Lower leg skin (tissue), 3 donors: ENCODE results near the gene BOK.

ENCODE experiments used
- CTCF ChIP-seq, 3 donors: fragments of 450-650 bp; IDR thresholded peaks; one replicate each; pipeline ENCODE4 v1.5.1; 2016; ENCODE audit warnings: antibody characterized with exemption in 3 of 3, mild to moderate bottlenecking in 3 of 3, moderate library complexity in 2 of 3
- POLR2A ChIP-seq, 2 donors: fragments of 450-650 bp; IDR thresholded peaks; one replicate each; pipeline ENCODE4 v1.6.1; 2016 to 2017; ENCODE audit warnings: antibody characterized with exemption in 2 of 2, mild to moderate bottlenecking in 1 of 2, moderate library complexity in 1 of 2

- TF ChIP-seq CTCF (IDR thresholded peaks at IDR 0.05) (no peak), POLR2A (IDR thresholded peaks at IDR 0.05) (no peak)
Observed at GRCh38 chr2:241618829-241619228, 60.3 kb downstream of the BOK start.
